HEK293 (cell line): ENCODE measurements around the gene CEBPG.

Experiments
- CTCF ChIP-seq: fragments of 450-650 bp; formaldehyde crosslinking; IDR thresholded peaks from 2 replicates; pipeline ENCODE4 v1.5.1; 2016; ENCODE audit warnings: missing biosample characterization, missing genetic modification characterization
- ZNF184 ChIP-seq: fragments of 450-650 bp; IDR thresholded peaks from 2 replicates; pipeline ENCODE4 v1.5.1; 2018; ENCODE audit warnings: missing biosample characterization, mild to moderate bottlenecking, missing genetic modification characterization

GRCh38 chr19:33388231-33388724, 14.8 kb downstream of the CEBPG start:
- TF ChIP-seq ZNF184 (no peak), CTCF (tag by site-specific recombination) (no peak)
